Thoracic aorta (tissue), 2 donors: ENCODE data around the gene NR2F1-AS1. TPM values are rescaled to one million over a fixed set of nuclear protein-coding genes. Genes with fewer than 3 reads are reported as not detected.

Source experiments
- ATAC-seq: fragments of 150-250 bp; one replicate; pipeline ENCODE4 v1.8.0; 2017; ENCODE audit warnings: low read depth; ENCODE audit not compliant: insufficient number of reproducible peaks, low FRiP score
- DNase-seq: peaks from one replicate; pipeline ENCODE4 v3.0.0-alpha.2; 2020; ENCODE audit warnings: low spot score
- H3K27ac ChIP-seq, 2 donors: fragments of 200-600 bp; sonication (generic); 1 replicate in 1 of 2; 2 replicates in 1 of 2; pipeline ENCODE4 v1.5.1; 2016; ENCODE audit warnings: mild to moderate bottlenecking in 2 of 2, moderate library complexity in 2 of 2
- H3K27me3 ChIP-seq: fragments of 200-600 bp; sonication (generic); replicated peaks from 2 replicates; pipeline ENCODE4 v1.6.0; 2016; ENCODE audit warnings: mild to moderate bottlenecking; ENCODE audit not compliant: insufficient read depth
- H3K36me3 ChIP-seq: fragments of 200-600 bp; sonication (generic); one replicate; pipeline ENCODE4 v1.5.1; 2016
- H3K4me1 ChIP-seq, 2 donors: fragments of 200-600 bp; sonication (generic); 1 replicate in 1 of 2; 2 replicates in 1 of 2; pipeline versions ENCODE4 v1.5.1 to v1.6.0; 2016; ENCODE audit warnings: low read depth in 2 of 2, mild to moderate bottlenecking in 1 of 2; ENCODE audit not compliant: control insufficient read depth in 1 of 2
- H3K4me3 ChIP-seq: fragments of 200-600 bp; sonication (generic); 2 replicates; pipeline ENCODE4 v1.5.1; 2016; ENCODE audit warnings: mild to moderate bottlenecking
- H3K9me3 ChIP-seq: fragments of 200-600 bp; sonication (generic); 2 replicates; pipeline ENCODE4 v1.5.1; 2016
- total RNA-seq, 2 donors: library from RNA; depleted of rRNA; stranded (reverse); fragments of >200 nt; gene quantifications; one replicate each; pipeline versions ENCODE4 v1.1.0 to v1.2.3, GENCODE V29; 2016
- TF ChIP-seq, protein P1 (sequence below): fragments of 200-600 bp; sonication (generic); IDR thresholded peaks from one replicate; pipeline ENCODE4 v1.5.1; 2019; ENCODE audit warnings: antibody characterized with exemption

Gene NR2F1-AS1
- total RNA-seq, 2 donors from 2014 or later, result 0.54 to 8.7 TPM

DNA sequence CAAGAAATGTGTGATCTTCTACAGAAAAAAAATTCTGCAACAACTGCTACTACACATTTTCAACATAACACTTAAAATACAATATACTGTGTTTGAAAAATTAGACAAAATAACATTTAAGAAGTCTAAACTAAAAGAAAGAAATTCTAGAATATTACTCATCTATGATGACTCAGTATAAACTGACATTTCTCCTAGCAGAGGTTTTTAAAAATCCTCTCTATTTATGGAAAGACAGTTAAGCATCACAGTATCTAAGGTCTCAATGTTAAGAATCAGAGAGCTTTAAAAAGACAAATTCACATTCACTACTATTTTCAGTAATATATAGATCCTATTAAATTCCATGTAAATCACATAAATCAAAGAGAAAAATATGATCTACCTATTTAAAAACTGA is 61.3 kb downstream of the NR2F1-AS1 start:
- H3K27me3 ChIP-seq, result no peaks in the 10 kb centered on the region
- H3K9me3 ChIP-seq, result no peaks in the 10 kb centered on the region
- no peak overlapping the region for H3K4me3 ChIP-seq
- no peaks in the 10 kb centered on the region for H3K36me3 ChIP-seq
- TF ChIP-seq, protein P1, sequence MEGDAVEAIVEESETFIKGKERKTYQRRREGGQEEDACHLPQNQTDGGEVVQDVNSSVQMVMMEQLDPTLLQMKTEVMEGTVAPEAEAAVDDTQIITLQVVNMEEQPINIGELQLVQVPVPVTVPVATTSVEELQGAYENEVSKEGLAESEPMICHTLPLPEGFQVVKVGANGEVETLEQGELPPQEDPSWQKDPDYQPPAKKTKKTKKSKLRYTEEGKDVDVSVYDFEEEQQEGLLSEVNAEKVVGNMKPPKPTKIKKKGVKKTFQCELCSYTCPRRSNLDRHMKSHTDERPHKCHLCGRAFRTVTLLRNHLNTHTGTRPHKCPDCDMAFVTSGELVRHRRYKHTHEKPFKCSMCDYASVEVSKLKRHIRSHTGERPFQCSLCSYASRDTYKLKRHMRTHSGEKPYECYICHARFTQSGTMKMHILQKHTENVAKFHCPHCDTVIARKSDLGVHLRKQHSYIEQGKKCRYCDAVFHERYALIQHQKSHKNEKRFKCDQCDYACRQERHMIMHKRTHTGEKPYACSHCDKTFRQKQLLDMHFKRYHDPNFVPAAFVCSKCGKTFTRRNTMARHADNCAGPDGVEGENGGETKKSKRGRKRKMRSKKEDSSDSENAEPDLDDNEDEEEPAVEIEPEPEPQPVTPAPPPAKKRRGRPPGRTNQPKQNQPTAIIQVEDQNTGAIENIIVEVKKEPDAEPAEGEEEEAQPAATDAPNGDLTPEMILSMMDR, result no peak
- H3K4me1 ChIP-seq, result no peaks in the 10 kb centered on the region
- ATAC-seq (no peak), DNase-seq (no peak)
- H3K27ac ChIP-seq, result no peak overlapping the region

DNA sequence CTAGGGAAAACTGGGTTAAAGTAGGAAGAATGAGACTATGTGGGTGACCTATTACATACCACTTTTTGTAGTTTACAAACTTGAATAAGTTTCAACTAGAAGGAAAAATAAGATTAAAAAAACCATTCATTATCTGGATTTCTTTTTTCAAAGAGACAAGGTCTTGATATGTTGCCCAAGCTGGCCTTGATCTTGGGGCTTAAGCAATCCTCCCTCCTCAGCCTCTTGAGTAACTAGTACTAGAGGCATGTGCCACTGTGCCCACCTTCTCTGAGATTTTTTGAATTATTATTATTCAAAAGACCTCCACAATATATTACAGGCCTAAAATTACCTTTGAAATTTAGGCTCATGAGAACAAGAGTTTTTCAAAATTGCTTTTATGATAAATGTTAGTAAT is 63.2 kb downstream of the NR2F1-AS1 start:
- Histone ChIP-seq H3K27ac (no peak overlapping the region), H3K4me3 (no peak overlapping the region), H3K36me3 (no peaks in the 10 kb centered on the region), H3K9me3 (no peaks in the 10 kb centered on the region), H3K4me1 (no peaks in the 10 kb centered on the region), H3K27me3 (no peaks in the 10 kb centered on the region)
- TF ChIP-seq, protein P1, result no peak
- DNase-seq (no peak), ATAC-seq (no peak)

DNA sequence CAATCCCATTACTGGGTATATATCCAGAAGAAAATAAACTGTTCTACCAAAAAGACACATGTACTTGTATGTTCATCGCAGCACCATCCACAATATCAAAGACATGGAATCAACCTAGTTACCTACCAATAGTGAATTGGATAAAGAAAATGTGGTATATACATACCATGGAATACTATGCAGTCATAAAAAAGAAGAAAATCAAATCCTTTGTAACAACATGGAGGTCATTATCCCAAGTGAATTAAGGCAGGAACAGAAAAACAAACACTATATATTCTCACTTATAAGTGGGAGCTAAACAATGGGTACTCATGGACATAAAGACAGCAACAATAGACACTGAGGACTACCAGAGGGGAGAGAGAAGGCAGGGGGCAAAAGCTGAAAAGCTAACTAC is 67.7 kb downstream of the NR2F1-AS1 start:
- H3K36me3 ChIP-seq, result no peaks in the 10 kb centered on the region
- no peak overlapping the region for H3K27ac ChIP-seq
- no peaks in the 10 kb centered on the region for H3K4me1 ChIP-seq
- no peaks in the 10 kb centered on the region for H3K27me3 ChIP-seq
- no peaks in the 10 kb centered on the region for H3K9me3 ChIP-seq
- DNase-seq, result no peak
- no peak for ATAC-seq
- no peak overlapping the region for H3K4me3 ChIP-seq
- TF ChIP-seq, protein P1, result no peak

DNA sequence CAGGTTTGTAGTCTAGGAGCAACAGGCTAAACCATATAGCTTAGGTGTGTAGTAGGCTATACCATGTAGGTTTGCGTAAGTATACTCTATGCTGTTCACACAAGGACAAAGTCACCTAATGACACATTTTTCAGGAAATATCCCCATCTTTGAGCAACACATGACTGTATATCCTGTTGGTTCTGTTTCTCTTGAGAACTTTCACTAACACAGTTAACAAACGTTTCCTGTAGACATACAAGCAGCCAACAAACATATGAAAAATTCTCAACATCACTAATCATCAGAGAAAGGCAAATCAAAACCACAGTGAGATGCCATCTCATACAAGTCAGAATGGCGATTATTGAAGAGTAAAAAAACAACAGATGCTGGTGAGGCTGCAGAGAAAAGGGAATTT is 68.2 kb downstream of the NR2F1-AS1 start:
- Histone ChIP-seq H3K36me3 (no peaks in the 10 kb centered on the region), H3K4me1 (no peaks in the 10 kb centered on the region), H3K27me3 (no peaks in the 10 kb centered on the region), H3K27ac (no peak overlapping the region), H3K9me3 (no peaks in the 10 kb centered on the region), H3K4me3 (no peak overlapping the region)
- TF ChIP-seq, protein P1, result no peak
- DNase-seq, result no peak
- ATAC-seq, result no peak

DNA sequence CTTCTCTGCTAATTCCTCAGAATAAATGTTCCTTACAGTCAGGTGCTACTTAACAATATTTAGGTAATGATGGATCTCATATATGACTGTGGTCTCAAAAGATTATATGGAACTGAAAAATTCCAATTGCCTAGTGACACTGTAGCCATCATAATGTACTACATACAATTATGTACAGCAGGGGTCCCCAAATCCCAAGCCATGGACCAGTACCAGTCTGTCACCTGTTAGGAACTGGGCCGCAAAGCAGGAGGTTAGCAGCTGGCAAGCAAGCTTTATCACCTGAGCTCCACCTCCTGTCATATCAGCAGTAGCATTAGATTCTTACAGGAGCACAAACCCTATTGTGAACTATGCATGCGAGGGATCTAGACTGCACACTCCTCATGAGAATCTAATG is 69.6 kb downstream of the NR2F1-AS1 start:
- no peaks in the 10 kb centered on the region for H3K36me3 ChIP-seq
- TF ChIP-seq, protein P1, result no peak
- no peak for ATAC-seq

More for the DNA sequence above, 69.6 kb downstream of the NR2F1-AS1 start:
- Histone ChIP-seq H3K27ac (no peak overlapping the region), H3K4me1 (no peaks in the 10 kb centered on the region), H3K9me3 (no peaks in the 10 kb centered on the region), H3K27me3 (no peaks in the 10 kb centered on the region), H3K4me3 (no peak overlapping the region)
- DNase-seq, result no peak
